ENCODE measurements around the gene VCAN.

- TF ChIP-seq EP300 (IDR thresholded peaks at IDR 0.05) (no peak), CTCF (IDR thresholded peaks at IDR 0.05) (no peak), POLR2AphosphoS5 (IDR thresholded peaks at IDR 0.05) (no peak)
These were observed 69.2 kb downstream of the VCAN start for GRCh38 chr5:83540783-83541182.
